Ishikawa (cell line): ENCODE results near the gene FAM20C.

Experiments
- CEBPB ChIP-seq: IDR thresholded peaks from 2 replicates; pipeline ENCODE4 v1.6.1; 2012
- CREB1 ChIP-seq: IDR thresholded peaks from 2 replicates; pipeline ENCODE4 v1.6.1; 2012; ENCODE audit warnings: low read depth
- EGR1 ChIP-seq: IDR thresholded peaks from 2 replicates; pipeline ENCODE4 v1.6.1; 2012
- EP300 ChIP-seq: IDR thresholded peaks from 2 replicates; pipeline ENCODE4 v1.6.1; 2012; ENCODE audit warnings: borderline replicate concordance
- FOXM1 ChIP-seq: IDR thresholded peaks from 2 replicates; pipeline ENCODE4 v1.6.1; 2012; ENCODE audit warnings: low read depth, borderline replicate concordance
- NFIC ChIP-seq: IDR thresholded peaks from 2 replicates; pipeline ENCODE4 v1.6.1; 2012
- RAD21 ChIP-seq: IDR thresholded peaks from 2 replicates; pipeline ENCODE4 v1.6.1; 2012; ENCODE audit warnings: low read depth
- TAF1 ChIP-seq: IDR thresholded peaks from 2 replicates; pipeline ENCODE4 v1.6.1; 2012; ENCODE audit warnings: low read depth, mild to moderate bottlenecking
- TCF12 ChIP-seq: IDR thresholded peaks from 2 replicates; pipeline ENCODE4 v1.6.1; 2012; ENCODE audit warnings: low read depth
- TEAD4 ChIP-seq: IDR thresholded peaks from 2 replicates; pipeline ENCODE4 v1.6.1; 2012
- YY1 ChIP-seq: IDR thresholded peaks from 2 replicates; pipeline ENCODE4 v1.6.1; 2012; ENCODE audit warnings: low read depth
- ZBTB7A ChIP-seq: IDR thresholded peaks from 2 replicates; pipeline ENCODE4 v1.6.1; 2012; ENCODE audit warnings: low read depth
- TF ChIP-seq, protein P1 (sequence below): IDR thresholded peaks from 2 replicates; pipeline ENCODE4 v1.6.1; 2012
- TF ChIP-seq, protein P2 (sequence below): IDR thresholded peaks from 2 replicates; pipeline ENCODE4 v1.6.1; 2012; ENCODE audit warnings: low read depth, mild to moderate bottlenecking
- TF ChIP-seq, protein P3 (sequence below): IDR thresholded peaks from 2 replicates; pipeline ENCODE4 v1.6.1; 2012

FAM20C gene

DNA sequence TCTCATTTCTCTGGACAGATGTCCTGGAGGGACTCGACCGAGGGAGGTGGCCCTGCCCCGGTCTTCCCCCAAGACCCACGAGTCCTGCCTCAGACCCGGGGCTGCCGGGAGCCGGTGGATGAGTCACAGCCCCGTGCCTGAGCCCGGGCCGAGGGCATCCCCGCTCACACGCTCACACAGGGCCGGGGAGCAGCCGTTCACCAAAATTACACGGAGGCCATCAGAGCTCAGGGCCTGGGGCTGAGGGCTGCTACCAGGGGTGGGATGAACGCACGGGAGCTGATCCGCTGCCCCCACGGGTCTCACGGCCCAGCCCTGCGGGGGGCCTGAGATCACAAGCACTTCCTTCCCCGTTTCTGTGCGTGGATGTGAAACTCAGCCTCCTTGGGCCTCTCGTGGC lies 17.5 kb downstream of the FAM20C start:
- TF ChIP-seq, protein P1, sequence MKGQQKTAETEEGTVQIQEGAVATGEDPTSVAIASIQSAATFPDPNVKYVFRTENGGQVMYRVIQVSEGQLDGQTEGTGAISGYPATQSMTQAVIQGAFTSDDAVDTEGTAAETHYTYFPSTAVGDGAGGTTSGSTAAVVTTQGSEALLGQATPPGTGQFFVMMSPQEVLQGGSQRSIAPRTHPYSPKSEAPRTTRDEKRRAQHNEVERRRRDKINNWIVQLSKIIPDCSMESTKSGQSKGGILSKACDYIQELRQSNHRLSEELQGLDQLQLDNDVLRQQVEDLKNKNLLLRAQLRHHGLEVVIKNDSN = no peak
- TF ChIP-seq CEBPB (no peak), EP300 (no peak), YY1 (no peak), ZBTB7A (no peak), TAF1 (no peak), CREB1 (no peak), TEAD4 (no peak)

DNA sequence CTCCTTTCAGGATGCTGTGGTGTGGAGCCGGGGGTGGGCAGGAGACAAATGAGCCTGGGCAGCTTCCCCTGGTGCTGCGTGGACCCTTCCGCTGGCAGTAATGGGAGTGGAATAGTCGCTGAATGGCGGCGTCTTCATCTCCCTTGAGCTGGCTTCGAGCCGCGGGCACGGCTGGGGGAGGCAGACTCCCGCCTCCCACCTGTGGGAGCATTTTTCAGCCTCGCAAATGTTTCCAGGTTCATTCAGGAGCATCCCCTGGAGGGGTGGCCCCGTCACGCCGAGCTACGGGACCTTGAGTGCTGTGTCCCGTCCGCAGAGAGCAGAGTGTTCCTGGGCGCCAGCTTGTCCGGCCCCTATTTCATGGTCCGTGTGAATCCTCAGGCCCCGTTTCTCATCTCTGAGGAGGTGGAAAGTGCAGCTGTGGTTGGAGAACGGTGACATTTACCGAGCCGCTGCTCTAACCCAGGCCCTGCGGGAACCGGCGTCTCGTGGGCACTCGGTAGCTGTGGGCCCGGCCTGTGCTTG lies 18.1 kb downstream of the FAM20C start:
- TF ChIP-seq ZBTB7A (no peak), YY1 (no peak), EP300 (no peak), TCF12 (no peak), TAF1 (no peak), TEAD4 (no peak), FOXM1 (no peak), CREB1 (no peak)
- TF ChIP-seq, protein P2, sequence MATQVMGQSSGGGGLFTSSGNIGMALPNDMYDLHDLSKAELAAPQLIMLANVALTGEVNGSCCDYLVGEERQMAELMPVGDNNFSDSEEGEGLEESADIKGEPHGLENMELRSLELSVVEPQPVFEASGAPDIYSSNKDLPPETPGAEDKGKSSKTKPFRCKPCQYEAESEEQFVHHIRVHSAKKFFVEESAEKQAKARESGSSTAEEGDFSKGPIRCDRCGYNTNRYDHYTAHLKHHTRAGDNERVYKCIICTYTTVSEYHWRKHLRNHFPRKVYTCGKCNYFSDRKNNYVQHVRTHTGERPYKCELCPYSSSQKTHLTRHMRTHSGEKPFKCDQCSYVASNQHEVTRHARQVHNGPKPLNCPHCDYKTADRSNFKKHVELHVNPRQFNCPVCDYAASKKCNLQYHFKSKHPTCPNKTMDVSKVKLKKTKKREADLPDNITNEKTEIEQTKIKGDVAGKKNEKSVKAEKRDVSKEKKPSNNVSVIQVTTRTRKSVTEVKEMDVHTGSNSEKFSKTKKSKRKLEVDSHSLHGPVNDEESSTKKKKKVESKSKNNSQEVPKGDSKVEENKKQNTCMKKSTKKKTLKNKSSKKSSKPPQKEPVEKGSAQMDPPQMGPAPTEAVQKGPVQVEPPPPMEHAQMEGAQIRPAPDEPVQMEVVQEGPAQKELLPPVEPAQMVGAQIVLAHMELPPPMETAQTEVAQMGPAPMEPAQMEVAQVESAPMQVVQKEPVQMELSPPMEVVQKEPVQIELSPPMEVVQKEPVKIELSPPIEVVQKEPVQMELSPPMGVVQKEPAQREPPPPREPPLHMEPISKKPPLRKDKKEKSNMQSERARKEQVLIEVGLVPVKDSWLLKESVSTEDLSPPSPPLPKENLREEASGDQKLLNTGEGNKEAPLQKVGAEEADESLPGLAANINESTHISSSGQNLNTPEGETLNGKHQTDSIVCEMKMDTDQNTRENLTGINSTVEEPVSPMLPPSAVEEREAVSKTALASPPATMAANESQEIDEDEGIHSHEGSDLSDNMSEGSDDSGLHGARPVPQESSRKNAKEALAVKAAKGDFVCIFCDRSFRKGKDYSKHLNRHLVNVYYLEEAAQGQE = no peak
- TF ChIP-seq, protein P1 = no peak

DNA sequence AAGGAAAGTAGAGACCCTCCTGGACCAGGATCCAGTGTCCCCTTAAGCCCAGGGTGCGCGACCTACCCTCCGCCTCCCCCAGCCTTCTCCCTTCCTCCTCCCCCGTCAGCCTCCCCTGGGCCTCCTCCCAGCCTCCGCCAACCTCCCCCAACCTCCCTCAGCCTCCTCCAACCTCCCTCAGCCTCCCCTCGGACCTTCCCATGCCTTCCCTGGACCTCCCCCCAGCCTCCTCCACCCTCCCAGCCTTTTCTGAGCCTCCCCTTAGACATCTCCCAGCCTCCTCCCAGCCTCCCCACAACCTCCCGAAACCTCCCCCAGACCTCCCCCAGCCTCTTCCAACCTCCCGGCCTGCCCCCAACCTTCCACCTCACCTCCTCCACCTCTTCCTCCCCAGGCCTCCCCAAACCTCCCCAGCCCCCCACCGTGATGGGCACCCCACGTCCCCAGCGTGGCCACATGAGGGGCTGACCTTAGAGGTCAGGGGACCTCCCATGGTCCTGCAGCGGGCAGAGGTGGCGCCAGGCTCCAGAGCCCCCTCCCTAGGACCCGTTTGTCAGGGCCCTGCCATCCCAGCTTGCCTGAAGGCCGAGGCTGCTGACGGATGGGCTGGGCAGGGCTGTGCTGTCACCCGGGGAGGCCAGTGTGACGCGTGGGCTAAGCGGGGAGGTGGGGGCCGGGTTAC lies 18.8 kb downstream of the FAM20C start:
- TF ChIP-seq FOXM1 (no peak), EGR1 (no peak), YY1 (no peak), NFIC (no peak), CEBPB (no peak), TAF1 (no peak), TCF12 (no peak), TEAD4 (no peak), RAD21 (no peak), CREB1 (no peak), ZBTB7A (no peak), EP300 (no peak)
- TF ChIP-seq, protein P1 = no peak
- TF ChIP-seq, protein P2 = no peak
- TF ChIP-seq, protein P3, sequence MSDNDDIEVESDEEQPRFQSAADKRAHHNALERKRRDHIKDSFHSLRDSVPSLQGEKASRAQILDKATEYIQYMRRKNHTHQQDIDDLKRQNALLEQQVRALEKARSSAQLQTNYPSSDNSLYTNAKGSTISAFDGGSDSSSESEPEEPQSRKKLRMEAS = no peak

DNA sequence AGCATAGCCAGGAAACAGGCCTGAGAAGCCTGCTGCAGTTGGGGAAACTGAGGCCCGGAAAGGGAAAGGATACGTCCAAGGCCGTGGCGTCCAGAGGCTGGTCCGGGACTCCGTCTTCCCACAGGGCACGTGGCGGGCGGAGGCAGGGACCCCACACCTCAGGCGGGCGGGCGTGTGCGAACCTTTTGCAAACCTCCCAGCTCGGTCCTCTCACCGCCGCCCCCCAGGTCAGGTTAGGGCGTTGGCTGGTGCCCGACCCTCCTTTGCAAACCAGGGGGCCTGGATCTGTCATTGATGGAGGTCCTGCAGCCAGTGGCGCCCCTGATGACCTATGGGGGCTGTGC lies 19.3 kb downstream of the FAM20C start:
- TF ChIP-seq NFIC (no peak), CREB1 (no peak), TCF12 (no peak), YY1 (no peak)

DNA sequence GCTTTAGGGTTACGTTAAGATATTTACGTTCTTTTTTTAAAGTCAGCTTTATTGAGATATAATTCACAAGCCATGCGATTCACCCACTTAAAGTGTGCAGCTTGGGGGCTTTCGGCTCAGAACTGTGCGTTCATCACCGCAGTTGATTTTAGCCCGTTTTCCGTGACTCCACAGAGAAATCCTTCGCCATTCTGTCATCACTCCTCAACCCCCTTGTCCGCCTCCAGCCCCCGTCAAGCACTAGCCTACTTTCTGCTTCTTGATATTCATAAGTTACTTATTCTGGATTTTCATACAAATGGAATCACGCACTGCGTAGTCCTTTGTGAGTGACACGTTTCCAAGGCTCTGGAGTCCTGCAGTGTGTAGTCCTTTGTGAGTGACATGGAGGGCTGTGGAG lies 20.4 kb downstream of the FAM20C start:
- TF ChIP-seq, protein P1 = no peak
- no peak for TF ChIP-seq YY1
- TF ChIP-seq CEBPB = no peak
- no peak for TF ChIP-seq TCF12
- no peak for TF ChIP-seq TAF1
- TF ChIP-seq TEAD4 = no peak
- TF ChIP-seq, protein P3 = no peak
- TF ChIP-seq FOXM1 = no peak
- TF ChIP-seq EP300 = no peak
- no peak for TF ChIP-seq CREB1
- TF ChIP-seq NFIC = no peak
- TF ChIP-seq, protein P2 = no peak
- no peak for TF ChIP-seq ZBTB7A
- no peak for TF ChIP-seq EGR1
- TF ChIP-seq RAD21 = no peak
